Upper lobe of left lung (tissue), 4 donors: ENCODE measurements around the gene SDK2.

Experiments
- EP300 ChIP-seq, 4 donors: sonication (generic); formaldehyde crosslinking; IDR thresholded peaks; one replicate each; pipeline ENCODE4 v1.5.1; 2017; ENCODE audit warnings: antibody characterized with exemption in 4 of 4, control low read depth in 2 of 4
- POLR2A ChIP-seq, 4 donors: fragments of 450-650 bp; IDR thresholded peaks; one replicate each; pipeline ENCODE4 v1.5.1; 2016 to 2017; ENCODE audit warnings: antibody characterized with exemption in 4 of 4, mild to moderate bottlenecking in 2 of 4
- POLR2AphosphoS5 ChIP-seq, 2 donors: sonication (generic); formaldehyde crosslinking; IDR thresholded peaks; one replicate each; pipeline ENCODE4 v1.5.1; 2017; ENCODE audit warnings: antibody characterized with exemption in 2 of 2
- TF ChIP-seq, protein P1 (sequence below), 6 experiments: fragments of 450-650 bp in 4 of 6; fragments of 200-600 bp in 2 of 6; sonication (generic) in 2 of 6; IDR thresholded peaks; one replicate each; pipeline ENCODE4 v1.5.1; 2016 to 2019; ENCODE audit warnings: antibody characterized with exemption in 6 of 6

DNA sequence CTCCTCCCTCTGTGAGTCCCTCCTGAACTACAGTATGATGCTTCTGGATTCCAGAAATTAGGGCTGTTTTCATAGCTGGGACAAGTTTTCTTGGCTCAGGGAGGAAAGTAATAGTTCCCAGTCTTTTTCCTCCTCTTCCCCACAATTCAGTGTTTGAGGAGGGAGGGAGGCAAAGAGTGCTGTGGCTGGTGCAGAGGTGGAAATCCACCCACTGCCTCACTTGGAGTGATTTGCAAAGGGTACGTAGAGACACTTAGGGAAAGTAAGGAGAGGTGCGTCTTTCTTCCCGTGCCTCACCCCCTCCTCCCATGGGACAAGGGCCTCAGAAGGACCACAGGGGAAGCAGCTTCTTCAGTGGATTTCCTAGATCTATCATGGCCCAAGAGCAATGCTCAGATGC is 21.9 kb downstream of the SDK2 start:
- TF ChIP-seq, protein P1, sequence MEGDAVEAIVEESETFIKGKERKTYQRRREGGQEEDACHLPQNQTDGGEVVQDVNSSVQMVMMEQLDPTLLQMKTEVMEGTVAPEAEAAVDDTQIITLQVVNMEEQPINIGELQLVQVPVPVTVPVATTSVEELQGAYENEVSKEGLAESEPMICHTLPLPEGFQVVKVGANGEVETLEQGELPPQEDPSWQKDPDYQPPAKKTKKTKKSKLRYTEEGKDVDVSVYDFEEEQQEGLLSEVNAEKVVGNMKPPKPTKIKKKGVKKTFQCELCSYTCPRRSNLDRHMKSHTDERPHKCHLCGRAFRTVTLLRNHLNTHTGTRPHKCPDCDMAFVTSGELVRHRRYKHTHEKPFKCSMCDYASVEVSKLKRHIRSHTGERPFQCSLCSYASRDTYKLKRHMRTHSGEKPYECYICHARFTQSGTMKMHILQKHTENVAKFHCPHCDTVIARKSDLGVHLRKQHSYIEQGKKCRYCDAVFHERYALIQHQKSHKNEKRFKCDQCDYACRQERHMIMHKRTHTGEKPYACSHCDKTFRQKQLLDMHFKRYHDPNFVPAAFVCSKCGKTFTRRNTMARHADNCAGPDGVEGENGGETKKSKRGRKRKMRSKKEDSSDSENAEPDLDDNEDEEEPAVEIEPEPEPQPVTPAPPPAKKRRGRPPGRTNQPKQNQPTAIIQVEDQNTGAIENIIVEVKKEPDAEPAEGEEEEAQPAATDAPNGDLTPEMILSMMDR (IDR thresholded peaks at IDR 0.05), result no peak
- TF ChIP-seq POLR2AphosphoS5 (IDR thresholded peaks at IDR 0.05), result no peak
- no peak for TF ChIP-seq POLR2A (IDR thresholded peaks at IDR 0.05)
- TF ChIP-seq EP300 (IDR thresholded peaks at IDR 0.05), result no peak
